HepG2 (cell line): ENCODE measurements around the gene SLC35E4. TPM values are rescaled to one million over a fixed set of nuclear protein-coding genes. Genes with fewer than 3 reads are reported as not detected.

Experiments
- ATAC-seq: fragments of 200-7000 bp; cut with Tn5 transposase; 3 replicates; pipeline ENCODE4 v1.9.1; 2020; ENCODE audit warnings: mild to moderate bottlenecking, moderate library complexity
- BruUV-seq: library from RNA; stranded (reverse); fragments of 400-500 nt; replicated peaks from 2 replicates; lab custom pipeline; 2021; lab: Mats Ljungman, UMichigan
- CTCF ChIA-PET: fragments of 300-600 bp; formaldehyde crosslinking; extraction: SDS; loops from one replicate; lab custom pipeline; 2021; ENCODE audit warnings: low total read pairs, inconsistent platforms, low intra/inter-chr PET ratio; lab: Yijun Ruan, JAX
- POLR2A ChIA-PET: fragments of 350-600 bp; sonication (Branson Sonifier 250); formaldehyde crosslinking; loops from one replicate; lab custom pipeline; 2020; ENCODE audit warnings: antibody characterized with exemption, inconsistent platforms; lab: Yijun Ruan, JAX
- DNase-seq: peaks from one replicate; pipeline ENCODE4 v3.0.0-alpha.2; 2015; ENCODE audit warnings: low spot score
- FAIRE-seq: peaks from 3 replicates; lab custom pipeline; 2011; peaks lifted over from hg19 to GRCh38; lab: Jason Lieb, UNC
- H2AFZ ChIP-seq: one replicate; pipeline ENCODE4 v1.6.1; 2011; ENCODE audit warnings: low read length, inconsistent platforms
- H3K27ac ChIP-seq: fragments of 300-600 bp; 3 replicates; pipeline ENCODE4 v1.8.0; 2011; ENCODE audit warnings: mixed run types, mild to moderate bottlenecking, mixed read lengths, low read length, inconsistent platforms; ENCODE audit not compliant: insufficient read depth; ENCODE audit errors: extremely low read length
- H3K27me3 ChIP-seq, 2 experiments: fragments of 200-600 bp in 1 of 2; 2 replicates in 1 of 2; 3 replicates in 1 of 2; pipeline versions ENCODE4 v1.6.0 to v1.8.0; 2011; ENCODE audit warnings: low read length in 2 of 2, mild to moderate bottlenecking in 2 of 2, moderate library complexity in 2 of 2, inconsistent platforms in 1 of 2; ENCODE audit not compliant: insufficient read depth in 2 of 2, control insufficient read depth in 1 of 2
- H3K36me3 ChIP-seq, 2 experiments: fragments of 200-600 bp in 1 of 2; replicated peaks in 1 of 2; 2 replicates in 1 of 2; 3 replicates in 1 of 2; pipeline versions ENCODE4 v1.5.1 to v1.8.0; 2011; ENCODE audit warnings: low read length in 2 of 2, inconsistent platforms in 1 of 2; ENCODE audit not compliant: insufficient read depth in 2 of 2, control insufficient read depth in 1 of 2
- H3K4me1 ChIP-seq: 2 replicates; pipeline ENCODE4 v1.5.1; 2012; ENCODE audit warnings: low read length, inconsistent platforms; ENCODE audit not compliant: insufficient read depth
- H3K4me2 ChIP-seq: 2 replicates; pipeline ENCODE4 v1.6.0; 2011; ENCODE audit warnings: low read depth, low read length, inconsistent platforms
- H3K4me3 ChIP-seq, 3 experiments: fragments of 200-600 bp in 1 of 3; sonication (generic), shearing (Covaris generic) in 1 of 3; replicated peaks in 1 of 3; 2 replicates each; pipeline ENCODE4 v1.5.1; 2011 to 2016; ENCODE audit warnings: low read length in 3 of 3, inconsistent platforms in 2 of 3, low read depth in 2 of 3, mild to moderate bottlenecking in 2 of 3, control low read depth in 1 of 3, mixed read lengths in 1 of 3; ENCODE audit not compliant: insufficient read depth in 1 of 3
- H3K79me2 ChIP-seq: one replicate; pipeline ENCODE4 v1.6.1; 2011; ENCODE audit warnings: low read length, inconsistent platforms; ENCODE audit not compliant: insufficient read depth
- H3K9ac ChIP-seq: 2 replicates; pipeline ENCODE4 v1.6.0; 2011; ENCODE audit warnings: mild to moderate bottlenecking, low read depth, low read length, inconsistent platforms; ENCODE audit not compliant: insufficient read depth
- H3K9me3 ChIP-seq: 2 replicates; pipeline ENCODE4 v1.5.1; 2012; ENCODE audit warnings: mild to moderate bottlenecking, low read length
- H4K20me1 ChIP-seq: 2 replicates; pipeline ENCODE4 v1.6.0; 2011; ENCODE audit warnings: inconsistent platforms, mild to moderate bottlenecking, low read length, moderate library complexity; ENCODE audit not compliant: insufficient read depth
- ASH2L ChIP-seq: fragments of 300-600, 200-600 bp; sonication (generic); IDR thresholded peaks from 2 replicates; pipeline ENCODE4 v1.7.0; 2017; ENCODE audit warnings: low read depth, mild to moderate bottlenecking, moderate library complexity, mixed read lengths, low read length; ENCODE audit not compliant: insufficient read length
- DR1 ChIP-seq: sonication (generic); formaldehyde crosslinking; IDR thresholded peaks from 2 replicates; pipeline ENCODE4 v1.8.0; 2021; ENCODE audit warnings: mild to moderate bottlenecking, missing genetic modification reagents, inconsistent platforms
- FOXO1 ChIP-seq: sonication (generic); formaldehyde crosslinking; IDR thresholded peaks from 2 replicates; pipeline ENCODE4 v1.4.0; 2020; ENCODE audit warnings: missing genetic modification reagents
- PHF21A ChIP-seq: sonication (generic); formaldehyde crosslinking; IDR thresholded peaks from 2 replicates; pipeline ENCODE4 v1.5.0; 2020; ENCODE audit warnings: mild to moderate bottlenecking, missing genetic modification reagents
- PRDM15 ChIP-seq: sonication (generic); formaldehyde crosslinking; IDR thresholded peaks from 2 replicates; pipeline ENCODE4 v1.4.0; 2020; ENCODE audit warnings: missing genetic modification reagents
- TFDP2 ChIP-seq: sonication (generic); formaldehyde crosslinking; IDR thresholded peaks from 2 replicates; pipeline ENCODE4 v1.4.0; 2020; ENCODE audit warnings: missing genetic modification reagents
- ZNF446 ChIP-seq: sonication (generic); formaldehyde crosslinking; IDR thresholded peaks from 2 replicates; pipeline ENCODE4 v1.5.0; 2020; ENCODE audit warnings: mild to moderate bottlenecking, missing genetic modification reagents
- ZNF543 ChIP-seq: sonication (generic); formaldehyde crosslinking; IDR thresholded peaks from 2 replicates; pipeline ENCODE4 v1.4.0; 2020; ENCODE audit warnings: mild to moderate bottlenecking, missing genetic modification reagents
- ZNF577 ChIP-seq: sonication (generic); formaldehyde crosslinking; IDR thresholded peaks from 2 replicates; pipeline ENCODE4 v1.4.0; 2020; ENCODE audit warnings: mild to moderate bottlenecking, low read depth, missing genetic modification reagents, borderline replicate concordance
- ZNF609 ChIP-seq: sonication (generic); formaldehyde crosslinking; IDR thresholded peaks from 2 replicates; pipeline ENCODE4 v1.4.0; 2020; ENCODE audit warnings: mild to moderate bottlenecking, missing genetic modification reagents, borderline replicate concordance
- ZNF777 ChIP-seq: sonication (generic); formaldehyde crosslinking; IDR thresholded peaks from 2 replicates; pipeline ENCODE4 v1.4.0; 2020; ENCODE audit warnings: missing genetic modification reagents
- ZNF878 ChIP-seq: sonication (generic); formaldehyde crosslinking; IDR thresholded peaks from 2 replicates; pipeline ENCODE4 v1.8.1; 2023; ENCODE audit warnings: mild to moderate bottlenecking, missing genetic modification reagents, moderate library complexity
- ZZZ3 ChIP-seq: sonication (generic); formaldehyde crosslinking; IDR thresholded peaks from 2 replicates; pipeline ENCODE4 v1.4.0; 2020; ENCODE audit warnings: missing genetic modification reagents, mild to moderate bottlenecking, borderline replicate concordance
- WGBS: methylation state at CpG from one replicate; pipeline ENCODE4 v1.1.6; 2017; ENCODE audit warnings: low lambda C conversion rate; 5-methylcytosine and 5-hydroxymethylcytosine counted together
- in situ Hi-C: cut with HindIII; loops from 2 replicates; pipeline ENCODE4 v1.10.0; 2017; ENCODE audit warnings: low pct_unique_long_range_greater_than_20kb; ENCODE audit not compliant: extremely low pct_ligation_motif_present
- intact Hi-C: fragments of 100-400 bp; cut with micrococcal nuclease; formaldehyde crosslinking; loops from one replicate; pipeline ENCODE4 v1.10.0; 2022; ENCODE audit not compliant: unreplicated experiment
- polyA plus RNA-seq, 8 experiments: library from polyadenylated mRNA; depleted of rRNA in 3 of 8; stranded (reverse) in 7 of 8; unstranded in 1 of 8; fragments of >200 nt; fragmentation: Illumina TruSeq in 4 of 8; extraction: Trizol in 4 of 8; gene quantifications; 2 replicates each; pipeline versions ENCODE4 v1.2.1 to v1.2.3, GENCODE V29; 2011 to 2016; ENCODE audit warnings: low read depth in 4 of 8, missing spikeins in 1 of 8, mixed read lengths in 1 of 8; ENCODE audit not compliant: insufficient read depth in 1 of 8
- total RNA-seq, 5 experiments: library from RNA; depleted of rRNA; stranded (reverse); fragments of >200 nt; fragmentation: Illumina TruSeq; extraction: Trizol; gene quantifications; 2 replicates each; pipeline ENCODE4 v1.2.3, GENCODE V29; 2016; ENCODE audit warnings: low read depth in 1 of 5

The SLC35E4 gene
- total and polyA plus RNA-seq, 2 of the 13 experiments (the other 11 are each of a cell fraction or from before 2014, with no cell fraction given): 0.07 to 0.15 TPM

- no TSS peak for BruUV-seq
- Histone ChIP-seq H3K4me2 (peak overlapping the region; percentile 99), H3K9ac (peak overlapping the region; percentile 44; the same call in 1 of the 2 replicates), H3K4me3 (peak overlapping the region; percentile 55 to 79 (median 58)), H3K4me1 (peaks cover 18% of the 10 kb centered on the region), H4K20me1 (no peaks in the 10 kb centered on the region), H2AFZ (no peak overlapping the region), H3K27me3 (peaks cover 3 to 14% of the 10 kb centered on the region in 2 experiments; a peak in 3 of 5 replicates), H3K79me2 (no peaks in the 10 kb centered on the region), H3K27ac (no peak overlapping the region), H3K36me3 (no peaks in the 10 kb centered on the region), H3K9me3 (no peaks in the 10 kb centered on the region)
- peak; percentile 16 for ATAC-seq
- DNase-seq: no peak
- ChIA-PET POLR2A (no interaction called here), CTCF (no interaction called here)
- in situ Hi-C loops: no loop called here
- 0% methylated on average over 7 of the region's 10 CpGs for WGBS
- no peak for FAIRE-seq
- intact Hi-C loops: no loop called here
- no peak for TF ChIP-seq ZNF777
- TF ChIP-seq ZZZ3 (CRISPR knock-in tag): no peak
- TF ChIP-seq TFDP2: no peak
- TF ChIP-seq ASH2L: no peak
- TF ChIP-seq ZNF609 (CRISPR knock-in tag): no peak
- TF ChIP-seq PHF21A (CRISPR knock-in tag): no peak
- no peak for TF ChIP-seq ZNF577
- TF ChIP-seq PRDM15 (CRISPR knock-in tag): peak; percentile 23; the same call in 1 of the 2 replicates
- no peak for TF ChIP-seq FOXO1
- TF ChIP-seq DR1: no peak
- TF ChIP-seq ZNF543 (CRISPR knock-in tag): no peak
- TF ChIP-seq ZNF446 (CRISPR knock-in tag): no peak
- TF ChIP-seq ZNF878 (CRISPR knock-in tag): no peak
Measured at GRCh38 chr22:30668386-30668710, 32.8 kb downstream of the SLC35E4 start.
